Measurements from ENCODE around the gene SPECC1L.

Gene SPECC1L

DNA sequence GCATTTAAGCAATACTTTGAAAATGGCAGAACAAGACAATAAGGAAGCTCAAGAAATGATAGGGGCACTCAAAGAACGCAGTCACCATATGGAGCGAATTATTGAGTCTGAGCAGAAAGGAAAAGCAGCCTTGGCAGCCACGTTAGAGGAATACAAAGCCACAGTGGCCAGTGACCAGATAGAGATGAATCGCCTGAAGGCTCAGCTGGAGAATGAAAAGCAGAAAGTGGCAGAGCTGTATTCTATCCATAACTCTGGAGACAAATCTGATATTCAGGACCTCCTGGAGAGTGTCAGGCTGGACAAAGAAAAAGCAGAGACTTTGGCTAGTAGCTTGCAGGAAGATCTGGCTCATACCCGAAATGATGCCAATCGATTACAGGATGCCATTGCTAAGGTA is 51.9 kb downstream of the SPECC1L start:
- no peak for DNase-seq (ENCODE audit: low read depth)

DNA sequence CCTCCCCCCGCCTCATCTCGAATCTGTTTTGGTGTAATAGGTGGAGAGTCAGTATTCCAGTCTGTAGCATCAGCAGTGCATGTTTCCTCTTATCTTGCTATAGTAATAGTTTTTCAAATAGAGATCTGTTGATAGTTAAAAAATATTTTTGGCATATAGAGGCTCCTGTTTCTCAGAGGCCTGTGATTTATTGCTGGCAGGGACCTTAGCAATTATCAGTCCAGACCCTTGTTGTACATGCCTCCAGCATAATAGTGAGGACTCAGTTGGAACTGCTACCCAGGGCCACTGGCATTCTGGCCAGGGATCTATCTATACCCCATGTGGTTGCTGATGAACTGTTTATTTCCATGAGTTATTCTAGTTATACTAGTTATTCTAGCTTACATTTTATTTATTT is 52.6 kb downstream of the SPECC1L start:
- no peak for DNase-seq (ENCODE audit: low read depth)

DNA sequence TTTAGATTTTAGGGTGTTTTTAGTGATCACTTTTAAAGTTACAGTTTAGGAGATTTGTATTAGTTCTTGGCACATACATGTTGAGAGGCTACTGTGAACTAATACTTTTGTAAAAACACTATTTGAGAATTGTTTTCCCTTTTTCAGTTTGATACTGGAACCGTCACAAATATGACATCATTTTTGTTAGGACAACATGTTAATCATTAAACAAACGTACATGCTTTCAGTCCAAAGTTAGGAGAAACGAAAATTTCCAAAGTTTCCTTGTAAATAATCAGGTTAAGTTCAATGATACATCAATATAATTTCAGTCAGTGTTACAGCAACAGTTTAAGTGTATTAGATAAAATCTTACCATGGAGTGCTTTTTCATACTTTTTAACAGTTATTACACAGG is 53.1 kb downstream of the SPECC1L start:
- DNase-seq (ENCODE audit: low read depth) = no peak

DNA sequence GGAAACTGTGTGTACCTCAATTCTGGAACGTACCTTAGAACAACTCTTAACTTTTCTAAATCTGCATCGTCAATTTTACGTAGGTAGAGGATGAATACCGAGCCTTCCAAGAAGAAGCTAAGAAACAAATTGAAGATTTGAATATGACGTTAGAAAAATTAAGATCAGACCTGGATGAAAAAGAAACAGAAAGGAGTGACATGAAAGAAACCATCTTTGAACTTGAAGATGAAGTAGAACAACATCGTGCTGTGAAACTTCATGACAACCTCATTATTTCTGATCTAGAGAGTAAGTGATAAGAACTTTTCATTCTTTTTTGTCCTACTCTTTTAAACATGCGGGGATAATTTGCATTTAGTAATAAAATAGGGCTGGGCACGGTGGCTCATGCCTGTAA is 53.5 kb downstream of the SPECC1L start:
- no peak for DNase-seq (ENCODE audit: low read depth)

DNA sequence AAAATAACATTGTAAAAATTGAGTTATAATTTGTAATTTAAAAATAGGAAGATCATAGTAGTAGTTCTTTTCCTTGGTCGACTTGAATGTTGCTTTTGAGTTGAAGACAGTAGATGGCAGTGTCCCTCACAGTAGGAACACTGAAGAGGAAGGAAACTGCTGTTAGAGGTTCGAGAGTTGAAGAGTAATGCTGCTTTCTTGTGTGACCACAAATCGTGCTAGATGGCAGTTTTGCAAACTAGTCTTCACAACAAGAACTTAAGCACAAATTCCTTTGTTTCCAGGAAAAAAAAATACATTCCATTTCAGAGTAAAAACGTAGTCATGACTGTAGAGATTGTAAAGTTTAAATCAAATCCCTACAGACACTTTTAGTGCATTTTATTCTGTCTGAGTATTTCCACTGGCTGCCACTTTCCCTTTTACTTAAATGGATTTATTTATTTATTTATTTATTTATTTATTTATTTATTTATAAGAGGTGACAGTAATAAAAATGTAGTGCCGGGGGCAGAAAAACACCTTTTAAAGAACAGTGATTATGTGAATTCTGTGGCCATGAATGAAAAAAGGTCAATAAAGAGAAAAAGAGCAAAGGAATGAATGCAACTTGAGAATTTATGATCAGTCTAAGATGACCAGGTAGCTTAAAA is 54.6 kb downstream of the SPECC1L start:
- peak; percentile 8 for DNase-seq (ENCODE audit: low read depth)

DNA sequence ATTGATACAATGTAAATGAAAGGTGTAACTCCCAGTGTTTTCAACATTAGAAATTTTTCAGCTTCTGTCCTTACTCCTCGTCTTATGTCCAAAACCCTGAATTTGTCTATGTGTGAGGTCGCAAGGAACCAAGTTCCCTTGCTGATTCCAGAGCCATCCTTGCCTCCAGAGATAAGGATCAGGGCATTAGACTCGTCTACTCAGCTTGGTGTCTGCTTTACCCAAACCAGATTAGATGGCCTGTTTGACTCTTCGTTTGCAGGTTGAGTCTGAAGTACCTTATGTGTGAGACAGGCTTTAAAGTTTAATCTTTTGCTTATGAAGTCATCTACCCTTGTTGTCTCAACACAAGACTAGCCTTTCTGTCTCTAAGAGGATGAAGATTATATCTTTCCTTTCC is 55.6 kb downstream of the SPECC1L start:
- no peak for DNase-seq (ENCODE audit: low read depth)

DNA sequence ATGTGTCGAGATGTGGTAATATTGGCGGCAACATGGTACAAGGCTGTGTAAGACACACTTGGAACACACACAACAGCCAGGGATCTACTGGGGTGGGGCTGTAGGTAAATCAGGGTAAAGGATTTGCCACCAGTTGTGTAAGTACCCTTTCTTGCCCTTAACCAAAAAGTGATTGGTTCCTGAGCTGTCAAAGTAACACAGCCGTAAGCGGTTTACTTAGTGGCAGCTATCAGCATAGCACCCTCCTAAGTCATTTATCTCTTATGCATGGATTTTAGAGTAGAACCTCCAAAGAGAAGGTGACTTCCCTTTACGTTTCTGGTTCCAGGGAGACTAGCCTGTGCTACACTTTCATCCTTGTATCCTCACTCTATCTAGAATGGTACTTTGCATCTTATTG is 57.2 kb downstream of the SPECC1L start:
- DNase-seq (ENCODE audit: low read depth) = no peak

DNA sequence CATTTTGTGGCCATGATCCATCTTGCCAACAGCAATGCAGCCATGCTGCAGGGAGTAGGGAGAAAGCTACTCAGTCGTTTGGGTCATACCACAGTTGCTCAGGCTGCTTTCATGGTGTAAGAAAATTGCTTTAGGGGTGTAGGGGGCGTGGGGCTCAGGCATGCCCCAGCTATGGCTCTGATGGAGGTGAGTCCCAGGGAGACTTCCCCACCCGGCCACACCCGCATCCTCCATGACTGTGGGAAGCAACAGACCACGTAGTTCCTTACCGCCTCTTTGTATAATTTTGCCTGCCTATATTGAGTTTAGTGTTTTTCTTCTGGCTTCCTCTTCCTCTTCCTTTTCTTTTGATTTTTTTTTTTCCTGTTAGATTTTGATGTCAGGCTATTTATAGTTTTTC is 58.8 kb downstream of the SPECC1L start:
- no peak for DNase-seq (ENCODE audit: low read depth)

DNA sequence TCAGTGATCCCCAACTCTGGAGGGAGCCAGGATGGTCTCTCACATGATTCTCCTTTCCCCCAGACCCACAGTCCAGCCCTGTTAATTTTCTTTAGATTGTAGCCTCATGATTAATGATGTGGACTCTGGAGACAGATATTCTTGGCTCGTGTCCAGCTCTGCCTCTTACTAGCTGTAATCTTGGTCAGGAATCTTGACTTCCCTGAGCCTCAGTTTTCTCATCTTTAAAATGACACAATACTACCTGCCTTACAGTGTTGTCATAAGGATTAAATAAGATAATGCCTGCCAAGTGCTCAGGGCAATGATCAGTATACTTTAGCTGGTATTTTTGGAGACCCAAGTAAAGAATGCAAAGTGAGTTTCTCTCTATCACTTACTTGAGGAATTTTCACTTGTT is 60.0 kb downstream of the SPECC1L start:
- DNase-seq (ENCODE audit: low read depth) = no peak

DNA sequence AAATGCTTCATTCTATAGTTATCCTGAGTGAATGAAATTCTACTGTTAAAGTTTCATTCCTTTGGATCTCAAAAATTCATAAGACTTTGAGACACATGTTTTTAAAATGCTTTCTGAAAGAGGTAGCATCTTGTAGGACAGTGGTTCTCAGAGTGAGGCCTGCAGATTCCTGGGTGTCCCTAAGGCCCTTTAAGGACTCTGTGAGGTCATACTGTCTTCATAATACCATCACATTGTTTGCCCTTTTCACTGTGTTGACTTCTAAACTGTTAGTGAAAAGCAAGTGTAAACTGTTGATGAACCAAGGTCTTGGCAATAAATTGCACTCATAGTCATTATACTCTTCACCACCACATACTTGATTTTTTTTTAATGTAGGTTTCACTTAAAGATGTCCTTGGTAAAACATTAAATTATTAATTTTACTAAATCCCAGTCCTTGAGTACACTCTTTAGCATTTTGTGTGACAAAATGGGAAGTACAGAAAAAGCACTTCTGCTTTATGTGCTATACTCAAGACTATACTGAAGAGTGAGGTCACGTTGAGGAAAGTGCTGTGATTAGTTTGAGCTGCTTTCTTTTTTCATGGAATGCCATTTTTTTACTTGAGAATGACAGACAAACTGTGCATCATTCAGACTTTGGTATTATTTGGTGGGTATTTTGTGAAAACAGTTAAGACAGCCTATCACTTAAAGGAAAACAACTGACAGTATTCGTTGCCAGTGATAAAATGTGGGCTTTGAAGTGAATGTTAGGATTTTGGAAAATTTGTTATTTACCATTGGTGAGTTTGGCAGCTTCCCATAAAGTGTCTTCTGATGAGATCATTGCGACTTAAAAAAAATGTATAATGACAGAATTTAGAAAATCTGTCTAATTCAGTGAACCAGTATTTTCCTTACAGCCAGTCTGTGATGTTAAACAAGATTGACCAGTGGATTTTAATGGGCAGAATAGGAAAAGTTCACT is 61.1 kb downstream of the SPECC1L start:
- no peak for DNase-seq (ENCODE audit: low read depth)

DNA sequence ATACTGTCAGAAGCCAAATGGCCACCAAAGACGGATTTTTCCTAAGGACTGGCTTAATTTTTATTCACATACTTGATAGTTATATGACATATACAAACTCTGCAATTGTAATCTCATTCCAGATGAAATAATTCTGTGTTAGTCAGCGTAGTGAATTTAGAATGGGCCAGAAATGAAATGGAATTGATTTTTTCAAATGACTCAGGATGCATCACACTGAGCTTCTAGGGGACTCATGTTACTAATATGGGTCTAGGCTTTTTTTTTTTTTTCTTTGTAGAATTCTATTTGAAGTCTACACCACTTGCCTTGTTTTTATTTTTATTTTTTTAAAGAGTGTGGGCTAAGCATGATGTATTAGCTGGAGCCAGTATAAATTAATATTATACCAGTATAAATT is 62.7 kb downstream of the SPECC1L start:
- no peak for DNase-seq (ENCODE audit: low read depth)

DNA sequence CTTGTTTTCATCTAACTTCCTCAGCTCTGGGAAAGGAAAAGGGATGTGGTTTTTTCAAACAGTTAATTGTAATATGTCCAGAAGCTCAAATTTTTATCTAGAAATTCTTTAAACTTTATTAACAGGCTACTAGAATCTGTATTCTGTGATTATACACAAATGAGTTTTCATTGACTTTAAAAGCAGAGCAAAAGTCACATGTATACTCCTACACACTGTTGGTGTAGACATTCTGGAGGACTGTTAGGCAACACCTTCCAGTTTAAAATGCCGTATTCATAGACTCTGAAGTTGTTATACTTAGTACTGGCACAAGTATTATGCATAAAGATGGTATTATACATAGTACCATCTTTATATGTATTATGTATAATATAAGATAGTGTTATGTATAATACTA is 64.9 kb downstream of the SPECC1L start:
- DNase-seq (ENCODE audit: low read depth) = no peak

DNA sequence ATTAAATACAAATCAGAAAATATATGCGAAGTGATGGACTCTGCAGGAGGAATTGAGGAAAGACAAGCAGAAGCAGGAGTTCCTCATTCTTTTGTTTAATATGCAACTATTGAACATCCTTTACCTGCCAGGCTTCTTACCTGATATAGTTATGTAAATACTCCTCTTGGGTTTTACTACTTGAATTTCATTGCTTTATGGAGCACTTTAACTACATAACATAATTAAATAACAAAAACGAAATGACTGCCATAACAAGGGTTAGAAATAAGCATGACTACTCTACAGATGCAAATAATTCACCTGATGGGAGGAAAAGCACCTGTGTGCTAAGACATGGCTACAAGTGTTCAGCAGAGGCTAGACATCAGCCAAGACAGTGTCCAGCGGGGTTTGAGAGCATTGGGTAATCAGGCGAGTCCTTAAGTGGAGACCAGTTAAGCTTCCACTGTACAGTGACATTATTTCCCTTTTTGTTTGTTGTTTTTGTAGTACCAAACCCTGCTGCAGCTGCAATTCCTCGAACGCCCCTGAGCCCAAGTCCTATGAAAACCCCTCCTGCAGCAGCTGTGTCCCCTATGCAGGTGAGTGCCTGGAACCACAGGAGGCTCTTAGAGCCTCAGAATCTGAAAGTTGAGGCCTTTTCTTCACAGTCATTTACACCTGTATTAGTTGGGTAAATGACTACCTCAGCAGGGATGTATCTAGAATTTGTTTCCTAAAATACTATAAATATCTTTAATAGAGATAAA is 67.4 kb downstream of the SPECC1L start:
- no peak for DNase-seq (ENCODE audit: low read depth)

DNA sequence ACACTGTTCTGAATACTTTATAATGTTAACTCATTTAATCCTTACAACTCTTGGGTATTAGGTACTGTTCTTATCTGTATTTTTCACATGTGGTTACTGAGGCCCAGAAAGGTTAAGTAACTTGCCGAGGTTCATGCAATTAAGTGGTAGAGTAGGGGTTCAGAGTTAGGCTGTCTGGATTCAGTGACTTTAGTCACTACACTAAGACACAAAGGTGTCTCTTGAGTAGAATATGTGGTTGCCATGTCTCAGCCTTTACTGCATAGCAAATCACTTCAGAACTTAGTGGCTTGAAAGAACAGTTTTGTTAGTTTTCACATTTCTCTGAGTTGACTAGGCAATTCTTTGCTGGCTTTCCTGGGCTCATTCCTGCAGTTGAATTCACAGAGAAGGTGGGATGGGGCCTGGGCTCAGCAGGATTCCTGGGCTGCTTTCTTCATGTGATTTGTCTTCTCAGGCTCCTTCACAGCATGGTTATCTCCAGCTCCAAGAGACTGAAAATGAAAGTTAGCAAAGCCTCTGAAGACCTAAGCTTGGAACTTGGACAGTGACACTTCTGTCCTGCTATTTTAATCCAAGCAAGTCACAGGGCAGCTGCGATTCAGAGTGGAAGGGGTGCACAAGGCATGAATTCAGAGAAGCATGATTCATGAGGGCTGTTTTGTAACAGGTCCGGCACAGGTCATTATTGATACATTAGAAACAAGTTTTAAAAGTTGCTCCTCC is 68.3 kb downstream of the SPECC1L start:
- DNase-seq (ENCODE audit: low read depth) = no peak

DNA sequence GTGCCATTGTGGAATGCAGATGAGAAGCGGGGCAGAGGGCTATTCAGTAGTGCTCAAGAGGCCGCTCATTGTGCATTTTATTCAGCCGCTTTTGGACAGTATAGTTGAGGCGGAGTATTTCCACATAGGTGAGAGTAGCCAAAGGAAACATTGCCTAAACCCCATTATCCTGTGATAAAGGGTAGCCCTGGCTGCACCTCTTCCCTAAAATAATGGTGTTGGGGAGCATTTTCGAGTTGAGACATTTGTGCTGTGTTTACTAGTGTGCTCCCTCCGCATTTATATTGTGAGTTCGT is 68.8 kb downstream of the SPECC1L start:
- DNase-seq (ENCODE audit: low read depth) = no peak

DNA sequence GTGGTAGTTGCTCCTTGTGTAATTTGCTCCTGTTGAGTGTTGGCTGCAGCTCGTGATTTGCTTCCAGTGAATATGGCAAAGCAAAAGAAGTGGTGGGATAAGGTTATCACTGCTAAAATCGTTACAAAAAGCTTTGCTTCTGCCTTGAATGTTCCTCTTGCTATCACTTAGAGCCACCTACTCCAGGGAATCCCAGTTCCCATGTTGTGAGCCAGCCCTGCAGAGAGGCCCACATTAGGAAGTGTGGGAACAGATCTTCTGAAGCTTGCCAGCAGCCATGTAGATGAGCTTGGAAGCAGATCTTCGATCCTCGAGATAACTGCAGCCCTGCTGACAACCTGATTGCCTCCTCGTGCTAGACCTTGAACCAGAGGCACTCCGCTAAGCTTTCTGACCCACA is 71.0 kb downstream of the SPECC1L start:
- no peak for DNase-seq (ENCODE audit: low read depth)

DNA sequence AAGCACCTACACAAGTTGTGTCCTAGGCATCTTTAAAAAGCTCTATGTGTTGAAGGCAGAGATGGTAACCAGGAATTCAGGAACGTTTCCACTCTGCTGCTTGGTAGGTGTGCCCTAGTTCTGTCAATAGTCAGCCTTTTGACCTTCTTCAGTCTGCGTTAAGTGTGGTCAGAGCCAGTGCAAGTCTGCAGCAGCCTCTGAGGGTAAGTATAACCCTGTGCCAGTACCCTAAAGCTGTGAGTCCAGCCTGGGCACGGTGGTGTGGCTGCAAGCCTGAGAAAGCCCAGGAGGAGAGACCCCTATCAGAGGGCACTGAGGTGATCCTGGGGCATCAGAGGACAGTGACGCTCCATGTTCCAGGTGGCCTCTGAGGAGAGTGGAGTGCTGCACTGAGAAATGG is 80.0 kb downstream of the SPECC1L start:
- no peak for DNase-seq (ENCODE audit: low read depth)

DNA sequence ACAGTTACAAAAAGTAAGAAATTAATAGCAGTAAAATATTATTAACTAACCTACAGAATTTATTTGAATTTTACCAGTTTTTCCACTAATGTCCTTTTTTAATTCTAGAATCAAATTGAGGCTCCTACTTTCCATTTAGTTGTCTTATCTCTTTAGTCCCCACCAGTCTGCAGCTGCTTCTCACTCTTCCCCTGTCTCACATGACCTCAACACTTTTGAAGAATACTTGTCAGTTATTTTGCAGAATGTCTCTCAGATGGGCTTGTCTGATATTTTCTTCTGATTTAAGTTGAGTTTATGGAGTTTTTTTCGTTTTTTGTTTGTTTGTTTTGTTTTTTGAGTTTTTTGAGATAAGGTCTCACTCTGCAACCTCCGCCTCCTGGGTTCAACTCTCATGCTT is 82.5 kb downstream of the SPECC1L start:
- DNase-seq (ENCODE audit: low read depth) = no peak

DNA sequence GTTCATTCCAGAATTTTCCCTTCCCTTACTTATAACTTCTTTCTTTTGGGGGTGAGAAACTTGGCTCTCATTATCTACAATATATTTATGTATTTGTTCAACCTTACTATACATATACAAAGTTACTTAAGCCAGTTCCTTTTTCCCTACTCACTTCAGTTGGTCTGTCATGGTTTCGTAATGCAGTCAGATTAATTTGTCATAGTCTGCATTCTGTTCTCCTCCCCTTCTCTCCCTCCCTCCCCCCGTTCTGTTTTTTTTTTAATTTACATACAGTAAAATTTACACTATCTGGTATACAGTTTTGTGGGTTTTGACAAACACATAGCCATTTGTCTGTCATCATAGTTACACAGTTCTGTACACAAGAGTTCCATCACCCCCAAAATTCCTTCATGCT is 84.9 kb downstream of the SPECC1L start:
- DNase-seq (ENCODE audit: low read depth) = no peak

DNA sequence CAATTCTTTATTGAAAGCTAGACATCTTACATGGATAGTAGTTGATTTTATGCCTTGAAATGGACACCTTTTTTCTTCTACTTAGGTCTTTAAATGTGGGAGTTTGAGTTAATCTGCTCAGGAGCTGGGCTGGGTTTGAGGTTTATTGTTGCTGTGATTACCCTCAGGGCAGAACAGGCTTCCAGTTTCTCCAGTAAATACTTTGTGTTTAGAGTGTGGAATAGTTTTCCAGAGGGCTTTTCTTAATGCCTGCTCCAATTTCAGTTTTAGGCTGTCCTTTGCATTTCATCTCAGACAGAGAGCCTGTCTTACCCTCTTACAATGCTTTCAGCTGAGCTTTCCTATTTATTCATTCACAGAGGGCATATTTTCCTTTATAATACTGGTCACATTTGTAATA is 86.9 kb downstream of the SPECC1L start:
- DNase-seq (ENCODE audit: low read depth) = no peak

DNA sequence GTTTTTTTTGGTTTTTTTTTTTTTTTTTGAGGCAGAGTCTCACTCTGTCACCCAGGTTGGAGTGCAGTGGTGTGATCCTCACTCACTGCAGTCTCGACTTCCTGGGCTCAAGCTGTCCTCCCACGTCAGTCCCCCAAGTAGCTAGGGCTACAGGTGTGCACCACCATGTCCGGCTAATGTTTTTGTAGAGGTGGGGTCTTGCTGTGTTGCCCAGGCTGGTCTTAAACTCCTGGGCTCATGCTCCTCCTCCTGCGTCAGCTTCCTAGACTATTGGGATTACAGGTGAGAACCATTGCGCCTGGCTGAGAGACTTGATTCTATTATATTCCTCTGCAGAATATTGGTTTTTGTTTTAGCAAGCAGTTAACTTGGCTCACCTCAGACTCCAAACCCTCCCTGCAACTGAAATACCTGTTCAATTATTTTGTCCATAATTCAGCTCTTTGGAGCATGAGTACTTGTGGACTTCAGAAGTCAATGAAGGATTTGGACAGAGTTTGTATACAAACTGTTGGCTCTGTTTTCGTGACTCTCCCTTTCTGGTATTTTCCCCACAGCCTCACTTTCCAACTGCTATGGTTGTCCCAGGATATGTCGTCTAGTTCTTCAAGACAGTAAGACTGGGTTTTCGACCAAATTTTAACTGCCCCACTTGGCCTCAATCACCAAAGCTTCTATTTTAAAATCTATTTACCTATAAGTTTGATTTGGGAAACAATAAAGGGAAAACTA is 87.6 kb downstream of the SPECC1L start:
- DNase-seq (ENCODE audit: low read depth) = no peak

Measured in stimulated activated CD4-positive, alpha-beta T cell treated with anti-CD3 and anti-CD28 coated beads, Interleukin-2, amount 100 ng/mL, for 4 hours (primary cell).